NCI-H1048 (cell line): ENCODE results near the gene BMERB1.
"Not testable (repeated sequence)": the region's sequence is repeated elsewhere in the genome, so short reads cannot be mapped to it uniquely, and the experiment has no call there.

ENCODE experiments used
- DNase-seq: peaks from one replicate; lab custom pipeline; 2025; lab: John Stamatoyannopoulos, UW

BMERB1 gene

GRCh38 chr16:15425861-15426260 is 8.5 kb upstream of the BMERB1 start:
- DNase-seq: no peak

- DNase-seq: no peak
Measured at GRCh38 chr16:15426796-15427195, 7.6 kb upstream of the BMERB1 start.

- no peak for DNase-seq
Measured at GRCh38 chr16:15427648-15428239, 6.6 kb upstream of the BMERB1 start.

- not testable (repeated sequence) for DNase-seq
Measured at GRCh38 chr16:15430884-15431283, 3.5 kb upstream of the BMERB1 start.

GRCh38 chr16:15434079-15434424 is 336 bp upstream of the BMERB1 start:
- DNase-seq: no peak

GRCh38 chr16:15435216-15435864 is 952 bp downstream of the BMERB1 start:
- no peak for DNase-seq

GRCh38 chr16:15439102-15439501 is 4.7 kb downstream of the BMERB1 start:
- DNase-seq: no peak

- no peak for DNase-seq
Measured at GRCh38 chr16:15439521-15439920, 5.1 kb downstream of the BMERB1 start.

GRCh38 chr16:15440852-15441251 is 6.5 kb downstream of the BMERB1 start:
- DNase-seq: no peak

GRCh38 chr16:15442140-15442539 is 7.8 kb downstream of the BMERB1 start:
- not testable (repeated sequence) for DNase-seq

- no peak for DNase-seq
Measured at GRCh38 chr16:15443753-15444152, 9.4 kb downstream of the BMERB1 start.

- no peak for DNase-seq
Measured at GRCh38 chr16:15444264-15444663, 9.9 kb downstream of the BMERB1 start.

- DNase-seq: no peak
Measured at GRCh38 chr16:15445450-15445849, 11.1 kb downstream of the BMERB1 start.

GRCh38 chr16:15446901-15447300 is 12.5 kb downstream of the BMERB1 start:
- DNase-seq: no peak

- no peak for DNase-seq
Measured at GRCh38 chr16:15450624-15451023, 16.2 kb downstream of the BMERB1 start.

- no peak for DNase-seq
Measured at GRCh38 chr16:15451098-15451731, 16.8 kb downstream of the BMERB1 start.

- no peak for DNase-seq
Measured at GRCh38 chr16:15452246-15452855, 18.0 kb downstream of the BMERB1 start.

- not testable (repeated sequence) for DNase-seq
Measured at GRCh38 chr16:15453296-15453695, 18.9 kb downstream of the BMERB1 start.

- not testable (repeated sequence) for DNase-seq
Measured at GRCh38 chr16:15454933-15455332, 20.5 kb downstream of the BMERB1 start.

GRCh38 chr16:15457400-15457799 is 23.0 kb downstream of the BMERB1 start:
- no peak for DNase-seq

GRCh38 chr16:15457958-15458357 is 23.6 kb downstream of the BMERB1 start:
- no peak for DNase-seq

GRCh38 chr16:15459791-15460190 is 25.4 kb downstream of the BMERB1 start:
- DNase-seq: no peak

- DNase-seq: no peak
Measured at GRCh38 chr16:15460601-15461000, 26.2 kb downstream of the BMERB1 start.
